ENCODE data around the gene PTPRT. TPM values are rescaled to one million over a fixed set of nuclear protein-coding genes. Genes with fewer than 3 reads are reported as not detected.

PTPRT gene
- total RNA-seq, 1 experiment from 2014 or later = 0.13 TPM

- H3K23me2 ChIP-seq (ENCODE audit: insufficient read length, low read depth, low read length, poor library complexity, severe bottlenecking) = no peaks in the 10 kb centered on the region
- no CpG with 5 or more reads among the region's 10 CpGs for WGBS (ENCODE audit: extremely low coverage, insufficient read length, low lambda C conversion rate)
- H2BK20ac ChIP-seq (ENCODE audit: low read depth, low read length, poor library complexity, severe bottlenecking) = no peak overlapping the region
- H3K79me1 ChIP-seq (ENCODE audit: insufficient read depth, low read depth, low read length, poor library complexity, severe bottlenecking) = no peaks in the 10 kb centered on the region
- H2BK5ac ChIP-seq (ENCODE audit: insufficient read length, low read length) = no peak overlapping the region
- H3K18ac ChIP-seq (ENCODE audit: insufficient read length, low read depth, low read length) = no peak overlapping the region
- H3T11ph ChIP-seq (ENCODE audit: low read length) = no peak overlapping the region
- H2BK15ac ChIP-seq (ENCODE audit: low read depth, low read length) = no peak overlapping the region
- H3K4me2 ChIP-seq (ENCODE audit: insufficient read depth, insufficient read length, low read length) = no peak overlapping the region
- H4K91ac ChIP-seq (ENCODE audit: insufficient read length, low read depth, low read length) = no peak overlapping the region
- no peak overlapping the region for H3K14ac ChIP-seq (ENCODE audit: insufficient read depth, low read length)
- no peak overlapping the region for H2AFZ ChIP-seq (ENCODE audit: low read length)
- peaks cover 0 to 3% of the 10 kb centered on the region in 2 experiments; a peak in 1 of 4 replicates for H3K4me1 Mint-ChIP-seq
- no peaks in the 10 kb centered on the region for H3K79me2 ChIP-seq (ENCODE audit: insufficient read depth, low read length)
- no peak overlapping the region for H3K4me3 Mint-ChIP-seq
- H3K56ac ChIP-seq (ENCODE audit: insufficient read length, low read depth, low read length) = no peak overlapping the region
- H3K9me3 ChIP-seq (ENCODE audit: control insufficient read depth, low read depth, low read length) = no peaks in the 10 kb centered on the region
- no peaks in the 10 kb centered on the region for H4K20me1 ChIP-seq (ENCODE audit: control insufficient read depth, insufficient read depth, insufficient read length)
- H3K27ac Mint-ChIP-seq = no peak overlapping the region
- no peak overlapping the region for H4K5ac ChIP-seq (ENCODE audit: insufficient read length, low read depth, low read length)
- no peaks in the 10 kb centered on the region for H3K27me3 ChIP-seq (ENCODE audit: insufficient read depth, low read length)
- H4K8ac ChIP-seq (replicated peaks; ENCODE audit: insufficient read length, low read depth, low read length) = no peak overlapping the region
- no peak overlapping the region for H2BK12ac ChIP-seq (ENCODE audit: insufficient read length, low read depth, low read length)
- H3K4ac ChIP-seq (ENCODE audit: low read depth, low read length) = no peak overlapping the region
- H3K9ac ChIP-seq (ENCODE audit: extremely low read depth, insufficient read length, low read length) = no peak overlapping the region
- no peaks in the 10 kb centered on the region for H3K27me3 Mint-ChIP-seq (ENCODE audit: low read depth)
- no peaks in the 10 kb centered on the region; a peak in 1 of 7 replicates for H3K36me3 Mint-ChIP-seq (ENCODE audit: insufficient read depth in 1 of 3, low read depth in 3 of 3)
- DNase-seq = no peak
- no peak overlapping the region for H2AK5ac ChIP-seq (ENCODE audit: insufficient read length, low read length)
- H3K9me3 Mint-ChIP-seq = no peaks in the 10 kb centered on the region
- no peaks in the 10 kb centered on the region for H3K4me1 ChIP-seq (ENCODE audit: insufficient read depth, low read length)
- H3K27ac ChIP-seq (ENCODE audit: insufficient read length, low read depth, low read length) = no peak overlapping the region
- TF ChIP-seq, protein P1, sequence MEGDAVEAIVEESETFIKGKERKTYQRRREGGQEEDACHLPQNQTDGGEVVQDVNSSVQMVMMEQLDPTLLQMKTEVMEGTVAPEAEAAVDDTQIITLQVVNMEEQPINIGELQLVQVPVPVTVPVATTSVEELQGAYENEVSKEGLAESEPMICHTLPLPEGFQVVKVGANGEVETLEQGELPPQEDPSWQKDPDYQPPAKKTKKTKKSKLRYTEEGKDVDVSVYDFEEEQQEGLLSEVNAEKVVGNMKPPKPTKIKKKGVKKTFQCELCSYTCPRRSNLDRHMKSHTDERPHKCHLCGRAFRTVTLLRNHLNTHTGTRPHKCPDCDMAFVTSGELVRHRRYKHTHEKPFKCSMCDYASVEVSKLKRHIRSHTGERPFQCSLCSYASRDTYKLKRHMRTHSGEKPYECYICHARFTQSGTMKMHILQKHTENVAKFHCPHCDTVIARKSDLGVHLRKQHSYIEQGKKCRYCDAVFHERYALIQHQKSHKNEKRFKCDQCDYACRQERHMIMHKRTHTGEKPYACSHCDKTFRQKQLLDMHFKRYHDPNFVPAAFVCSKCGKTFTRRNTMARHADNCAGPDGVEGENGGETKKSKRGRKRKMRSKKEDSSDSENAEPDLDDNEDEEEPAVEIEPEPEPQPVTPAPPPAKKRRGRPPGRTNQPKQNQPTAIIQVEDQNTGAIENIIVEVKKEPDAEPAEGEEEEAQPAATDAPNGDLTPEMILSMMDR (conservative IDR thresholded peaks at IDR 0.05) = no peak
- H2BK120ac ChIP-seq (ENCODE audit: low read depth, low read length, poor library complexity, severe bottlenecking) = no peak overlapping the region
- no peak overlapping the region for H3K23ac ChIP-seq (ENCODE audit: insufficient read length, low read depth, low read length)
Observed at GRCh38 chr20:42359617-42360016, 830.1 kb downstream of the PTPRT start.
